ENCODE data around the gene DOCK3.
"Not testable (repeated sequence)": the region's sequence is repeated elsewhere in the genome, so short reads cannot be mapped to it uniquely, and the experiment has no call there.

Gene DOCK3

GRCh38 chr3:50986726-50987125 lies 312.0 kb downstream of the DOCK3 start:
- no peak for DNase-seq (ENCODE audit: low spot score)

- DNase-seq (ENCODE audit: low spot score): no peak
These were observed 319.8 kb downstream of the DOCK3 start for GRCh38 chr3:50994537-50994936.

GRCh38 chr3:50995085-50995824 lies 320.5 kb downstream of the DOCK3 start:
- DNase-seq (ENCODE audit: low spot score): no peak

GRCh38 chr3:51002495-51002894 lies 327.8 kb downstream of the DOCK3 start:
- DNase-seq (ENCODE audit: low spot score): no peak

GRCh38 chr3:51004235-51004634 lies 329.5 kb downstream of the DOCK3 start:
- DNase-seq (ENCODE audit: low spot score): no peak

GRCh38 chr3:51024121-51024520 lies 349.4 kb downstream of the DOCK3 start:
- no peak for DNase-seq (ENCODE audit: low spot score)

- DNase-seq (ENCODE audit: low spot score): no peak
These were observed 350.3 kb downstream of the DOCK3 start for GRCh38 chr3:51024765-51025632.

GRCh38 chr3:51031666-51032065 lies 356.9 kb downstream of the DOCK3 start:
- DNase-seq (ENCODE audit: low spot score): no peak

GRCh38 chr3:51035630-51036029 lies 360.9 kb downstream of the DOCK3 start:
- no peak for DNase-seq (ENCODE audit: low spot score)

- DNase-seq (ENCODE audit: low spot score): no peak
These were observed 370.3 kb downstream of the DOCK3 start for GRCh38 chr3:51044982-51045381.

- no peak for DNase-seq (ENCODE audit: low spot score)
These were observed 377.8 kb downstream of the DOCK3 start for GRCh38 chr3:51052562-51052961.

- no peak for DNase-seq (ENCODE audit: low spot score)
These were observed 382.4 kb downstream of the DOCK3 start for GRCh38 chr3:51057121-51057520.

GRCh38 chr3:51063053-51063452 lies 388.3 kb downstream of the DOCK3 start:
- DNase-seq (ENCODE audit: low spot score): no peak

- DNase-seq (ENCODE audit: low spot score): no peak
These were observed 400.6 kb downstream of the DOCK3 start for GRCh38 chr3:51075221-51075775.

GRCh38 chr3:51082363-51082762 lies 407.6 kb downstream of the DOCK3 start:
- no peak for DNase-seq (ENCODE audit: low spot score)

GRCh38 chr3:51083490-51083889 lies 408.8 kb downstream of the DOCK3 start:
- no peak for DNase-seq (ENCODE audit: low spot score)

GRCh38 chr3:51092141-51092540 lies 417.4 kb downstream of the DOCK3 start:
- not testable (repeated sequence) for DNase-seq (ENCODE audit: low spot score)

- not testable (repeated sequence) for DNase-seq (ENCODE audit: low spot score)
These were observed 420.1 kb downstream of the DOCK3 start for GRCh38 chr3:51094838-51095237.

GRCh38 chr3:51099794-51100535 lies 425.2 kb downstream of the DOCK3 start:
- DNase-seq (ENCODE audit: low spot score): peak; percentile 14

GRCh38 chr3:51100536-51100851 lies 425.8 kb downstream of the DOCK3 start:
- DNase-seq (ENCODE audit: low spot score): no peak

GRCh38 chr3:51102396-51102795 lies 427.7 kb downstream of the DOCK3 start:
- peak; percentile 13 for DNase-seq (ENCODE audit: low spot score)

- DNase-seq (ENCODE audit: low spot score): no peak
These were observed 431.6 kb downstream of the DOCK3 start for GRCh38 chr3:51106242-51106876.
